ENCODE measurements around the gene C1QTNF5. TPM values are rescaled to one million over a fixed set of nuclear protein-coding genes. Genes with fewer than 3 reads are reported as not detected.

Gene C1QTNF5
- total RNA-seq, 4 donors from 2014 or later = 44.3 to 52.1 (median 45.6) TPM

GRCh38 chr11:119335655-119336543 is 4.8 kb downstream of the C1QTNF5 start:
- Histone ChIP-seq H3K9me3 (no peaks in the 10 kb centered on the region), H3K4me1 (peaks cover 0 to 70% (median 37%) of the 10 kb centered on the region in 3 donors), H3K36me3 (peaks cover 0 to 19% of the 10 kb centered on the region in 2 donors), H3K27ac (no peak overlapping the region), H3K27me3 (no peaks in the 10 kb centered on the region), H3K4me3 (peak overlapping the region in 1 of 2 donors; percentile 79)
- no peak for TF ChIP-seq CTCF (IDR thresholded peaks at IDR 0.05)
- TF ChIP-seq POLR2A (IDR thresholded peaks at IDR 0.05) = no peak
- TF ChIP-seq POLR2AphosphoS5 (IDR thresholded peaks at IDR 0.05) = no peak
- TF ChIP-seq EP300 (IDR thresholded peaks at IDR 0.05) = no peak
- no peak for ATAC-seq
- 88 to 89% methylated on average over 7 to 10 of the region's 30 CpGs for WGBS, 2 donors (ENCODE audit: low coverage in 1 of 2)

- peak overlapping the region in 3 of 4 donors; percentile 89 to 94 (median 90) for H3K27ac ChIP-seq
- TF ChIP-seq POLR2A (IDR thresholded peaks at IDR 0.05) = no peak
- no peak for TF ChIP-seq EP300 (IDR thresholded peaks at IDR 0.05)
- no peak for TF ChIP-seq POLR2AphosphoS5 (IDR thresholded peaks at IDR 0.05)
- TF ChIP-seq CTCF (IDR thresholded peaks at IDR 0.05) = no peak
- no peaks in the 10 kb centered on the region for H3K27me3 ChIP-seq
- no peaks in the 10 kb centered on the region for H3K9me3 ChIP-seq
- H3K36me3 ChIP-seq = peaks cover 0 to 19% of the 10 kb centered on the region in 2 donors
- no peak for ATAC-seq
- peak overlapping the region; percentile 64 to 79 for H3K4me3 ChIP-seq
- 20 to 36% methylated on average over 1 to 5 of the region's 15 CpGs for WGBS, 2 donors (ENCODE audit: low coverage in 1 of 2)
- H3K4me1 ChIP-seq = peaks cover 0 to 63% (median 36%) of the 10 kb centered on the region in 3 donors
Measured at GRCh38 chr11:119335091-119335654, 5.5 kb downstream of the C1QTNF5 start.

- 0% methylated on average over 4 to 9 of the region's 54 CpGs for WGBS, 2 donors (ENCODE audit: low coverage in 1 of 2)
- ATAC-seq = peak; percentile 96
- no peak for TF ChIP-seq CTCF (IDR thresholded peaks at IDR 0.05)
- TF ChIP-seq EP300 (IDR thresholded peaks at IDR 0.05) = no peak
- TF ChIP-seq POLR2A (IDR thresholded peaks at IDR 0.05) = peak; percentile 67 to 80
- TF ChIP-seq POLR2AphosphoS5 (IDR thresholded peaks at IDR 0.05) = peak; percentile 90
- H3K27me3 ChIP-seq = no peaks in the 10 kb centered on the region
- H3K36me3 ChIP-seq = peaks cover 0 to 19% of the 10 kb centered on the region in 2 donors
- H3K4me1 ChIP-seq = peaks cover 0 to 54% (median 31%) of the 10 kb centered on the region in 3 donors
- no peaks in the 10 kb centered on the region for H3K9me3 ChIP-seq
- peak within 1 kb of the TSS; percentile 62 to 94 (median 90) for H3K27ac ChIP-seq
- peak within 1 kb of the TSS; percentile 64 to 79 for H3K4me3 ChIP-seq
Measured at GRCh38 chr11:119334174-119334930, 6.3 kb downstream of the C1QTNF5 start, which contains the start of gene RNF26. TSS of gene RNF26 (plus strand) at chr11:119334527. CDS start at chr11:119335123, 596 bp downstream.

- ATAC-seq = no peak
- no peaks in the 10 kb centered on the region for H3K9me3 ChIP-seq
- H3K27ac ChIP-seq = no peak overlapping the region
- no peak overlapping the region for H3K4me3 ChIP-seq
- H3K27me3 ChIP-seq = no peaks in the 10 kb centered on the region
- H3K36me3 ChIP-seq = peaks cover 0 to 18% of the 10 kb centered on the region in 2 donors
- peaks cover 0 to 33% (median 11%) of the 10 kb centered on the region in 3 donors for H3K4me1 ChIP-seq
- 69 to 80% methylated on average over 1 to 4 of the region's 4 CpGs for WGBS, 2 donors (ENCODE audit: low coverage in 1 of 2)
- TF ChIP-seq EP300 (IDR thresholded peaks at IDR 0.05) = no peak
- TF ChIP-seq CTCF (IDR thresholded peaks at IDR 0.05) = no peak
- no peak for TF ChIP-seq POLR2AphosphoS5 (IDR thresholded peaks at IDR 0.05)
- no peak for TF ChIP-seq POLR2A (IDR thresholded peaks at IDR 0.05)
Measured at GRCh38 chr11:119332111-119332765, 8.4 kb downstream of the C1QTNF5 start.

Data from gastroesophageal sphincter (tissue), 4 donors.